D341Med (cell line): ENCODE results near the gene SCAMP5.

Experiments
- DNase-seq: peaks from one replicate; pipeline ENCODE4 v3.0.0; 2012; ENCODE audit warnings: low spot score

Gene SCAMP5

GRCh38 chr15:75023181-75023871 is 28.0 kb downstream of the SCAMP5 start, which contains the start of gene PPCDC:
Gene PPCDC, plus strand, starts transcription at chr15:75023590. Its CDS starts 4,729 bp downstream, at chr15:75028319.
- peak; percentile 99 for DNase-seq

DNA sequence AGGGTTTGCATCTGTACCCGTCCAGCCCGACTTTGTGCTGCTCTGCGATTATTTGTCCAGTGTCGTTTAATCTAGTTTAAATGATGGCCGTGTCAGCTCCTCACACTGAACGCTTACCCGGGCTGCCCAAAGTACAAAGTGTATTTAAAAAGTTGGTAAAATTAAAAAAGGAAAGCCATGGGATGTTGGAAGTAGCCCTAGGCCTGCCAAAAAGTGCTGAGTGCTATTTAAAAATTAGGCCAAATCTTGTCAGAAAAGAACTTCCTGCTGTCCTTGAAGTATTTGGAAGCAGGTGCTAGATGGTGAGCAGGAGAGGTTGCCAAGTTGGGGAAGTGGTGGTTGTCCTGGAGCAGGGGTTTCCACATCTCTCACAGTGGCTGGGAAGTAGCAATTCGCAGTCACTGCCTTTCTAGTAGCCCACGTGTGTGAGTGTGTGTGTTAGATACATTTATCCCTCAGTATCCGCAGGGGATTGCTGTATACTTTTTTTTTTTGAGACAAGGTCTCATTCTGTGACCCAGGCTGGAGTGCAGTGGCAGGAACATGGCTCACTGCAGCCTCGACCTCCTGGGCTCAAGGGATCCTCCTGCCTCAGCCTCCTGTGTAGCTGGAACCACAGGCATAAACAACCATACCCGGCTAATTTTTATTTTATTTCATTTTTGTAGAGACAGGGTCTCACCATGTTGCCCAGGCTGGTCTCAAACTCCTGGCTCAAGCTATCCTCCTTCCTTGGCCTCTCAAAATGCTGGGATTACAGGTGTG is 28.7 kb downstream of the SCAMP5 start:
- no peak for DNase-seq

DNA sequence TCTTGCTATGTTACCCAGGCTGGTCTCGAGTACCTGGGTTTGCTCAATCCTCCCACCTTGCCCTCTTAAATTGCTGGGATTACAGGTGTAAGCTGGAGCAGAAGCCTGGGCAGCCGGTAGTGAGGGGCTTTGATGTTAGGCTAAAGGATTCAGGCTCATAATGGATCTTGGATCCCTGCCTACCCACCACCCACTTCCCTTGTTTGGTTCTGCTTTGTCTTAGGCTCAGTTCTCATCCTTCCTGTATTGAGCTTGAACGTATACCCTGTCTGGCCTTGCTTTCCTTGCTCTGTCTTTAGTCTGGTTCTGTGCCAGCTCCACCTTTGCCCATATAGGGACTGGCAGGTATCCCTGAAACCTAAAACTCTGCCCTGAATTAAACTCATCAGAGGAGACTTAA is 29.7 kb downstream of the SCAMP5 start:
- DNase-seq, result no peak

DNA sequence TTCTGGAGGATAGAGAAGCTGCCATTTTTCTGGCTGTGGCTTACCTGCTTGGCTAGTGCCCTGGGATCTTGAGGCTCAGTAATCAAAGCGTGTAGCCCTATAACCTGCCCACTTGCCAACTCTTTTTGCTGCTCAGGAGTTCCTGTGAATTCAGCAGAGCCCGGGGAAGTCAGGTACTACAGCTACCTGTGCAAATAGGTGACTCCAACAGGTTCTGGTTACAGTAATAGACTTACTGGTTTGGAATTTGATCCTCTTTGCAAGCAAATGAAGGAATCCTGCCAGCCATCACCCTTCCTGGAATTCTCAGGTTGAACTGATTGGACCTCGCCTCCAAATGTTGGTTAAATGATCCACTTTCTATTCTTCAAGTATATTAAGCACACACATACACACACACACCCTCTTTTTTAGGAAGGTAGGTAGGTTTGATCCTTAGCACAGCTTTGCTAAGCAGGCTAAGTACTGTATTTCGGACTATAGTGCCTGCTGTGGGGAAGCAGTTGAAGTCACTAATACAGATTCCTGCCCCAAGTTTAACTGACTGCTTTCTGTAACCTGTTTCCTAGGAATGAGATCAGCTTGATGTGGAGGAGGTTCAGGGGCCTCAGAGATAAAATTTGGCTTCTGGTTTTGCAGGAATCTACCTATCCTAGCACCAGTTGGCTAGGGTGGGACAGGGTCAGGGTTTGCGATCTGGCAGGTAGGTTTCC is 30.3 kb downstream of the SCAMP5 start:
- DNase-seq, result no peak

DNA sequence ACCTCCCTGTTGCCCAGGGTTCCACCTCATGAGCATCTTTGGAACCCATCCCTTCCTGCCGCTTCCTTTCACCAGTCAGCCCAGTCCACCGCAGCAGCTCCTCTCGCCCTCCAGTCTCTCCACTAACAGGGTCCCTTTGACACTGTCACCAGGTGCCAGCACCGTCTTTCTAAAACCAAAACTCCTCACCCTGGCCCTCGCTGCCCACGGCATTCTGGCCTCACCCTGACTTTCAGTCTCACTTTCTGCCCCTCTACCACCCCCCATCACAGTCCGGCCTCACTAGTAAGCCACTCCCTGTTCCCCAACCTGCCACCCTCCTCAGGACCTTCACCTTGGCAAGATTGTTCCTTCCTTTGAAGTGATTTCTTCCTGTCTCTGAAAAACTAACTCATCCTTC is 32.2 kb downstream of the SCAMP5 start:
- DNase-seq, result no peak

DNA sequence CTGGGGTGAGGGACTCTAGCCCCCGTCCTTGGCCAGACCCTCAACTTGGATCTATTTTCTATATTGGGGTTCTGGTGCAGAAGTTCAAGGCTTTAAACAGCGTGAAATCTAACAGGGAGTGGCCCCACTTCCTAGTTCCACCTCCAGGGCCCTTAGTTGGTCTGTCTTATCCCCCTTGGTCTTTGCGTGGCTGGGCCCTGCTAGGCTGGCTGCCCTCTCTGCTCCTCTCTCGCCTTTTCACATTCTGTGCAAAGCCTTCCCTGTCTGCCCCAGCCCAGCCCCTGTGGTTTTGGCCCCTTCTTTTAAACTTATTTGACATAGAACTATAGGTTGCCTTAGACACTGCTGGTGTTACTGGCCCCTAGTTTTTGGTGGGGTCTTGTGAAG is 33.6 kb downstream of the SCAMP5 start:
- DNase-seq, result no peak

DNA sequence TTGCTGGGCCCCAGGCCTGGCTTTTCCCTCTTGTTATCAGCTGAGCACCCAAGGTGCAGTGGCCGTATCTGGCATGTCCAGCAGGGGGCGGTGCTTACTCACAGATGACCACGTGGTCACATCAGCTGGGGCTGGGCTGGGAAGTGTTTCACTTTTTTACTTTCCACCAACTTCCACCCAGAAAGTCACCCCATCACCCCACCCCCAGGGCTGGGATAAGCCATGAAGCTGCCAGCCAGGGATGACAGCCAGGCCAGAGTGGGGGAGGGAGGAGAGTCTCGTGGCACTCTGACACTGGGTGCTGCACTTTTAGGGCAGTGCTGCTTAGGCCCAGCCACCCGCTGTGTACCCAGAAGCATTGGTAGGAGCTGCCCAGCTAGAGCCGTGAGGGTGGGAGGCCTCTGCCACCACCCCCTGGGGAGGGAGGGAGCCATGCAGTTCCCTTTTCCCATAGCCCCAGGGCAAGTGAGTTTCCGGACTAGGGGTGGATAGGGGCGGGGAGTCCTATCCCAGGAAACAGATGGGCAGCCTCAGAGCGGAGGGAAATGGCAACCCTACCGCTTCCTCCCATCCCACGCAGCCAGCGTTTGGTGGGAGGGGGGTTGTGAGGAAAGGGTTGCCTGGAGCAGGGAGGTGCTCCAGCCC is 34.1 kb downstream of the SCAMP5 start:
- peak; percentile 87 for DNase-seq

GRCh38 chr15:75030023-75030413 is 34.7 kb downstream of the SCAMP5 start:
- DNase-seq, result no peak

DNA sequence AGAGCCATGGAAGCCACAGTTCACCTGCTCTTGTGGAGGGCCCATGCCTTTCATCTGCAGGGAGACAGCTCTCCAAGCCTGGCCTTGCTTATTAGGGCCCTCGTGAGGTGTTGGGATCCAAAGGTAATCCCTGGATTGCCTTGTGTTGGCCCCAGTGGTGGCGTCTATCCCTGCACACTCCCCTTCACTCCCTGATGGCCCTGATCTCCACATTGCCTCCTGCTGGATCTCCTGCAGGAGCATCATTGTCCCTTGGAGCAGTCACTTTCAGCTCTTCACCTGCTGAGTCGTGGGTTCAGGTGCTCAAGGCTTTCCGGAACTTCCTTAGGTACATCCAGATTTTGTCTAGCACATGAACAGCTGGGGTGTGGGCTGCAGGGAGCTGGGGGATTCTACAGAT is 35.1 kb downstream of the SCAMP5 start:
- DNase-seq, result no peak

DNA sequence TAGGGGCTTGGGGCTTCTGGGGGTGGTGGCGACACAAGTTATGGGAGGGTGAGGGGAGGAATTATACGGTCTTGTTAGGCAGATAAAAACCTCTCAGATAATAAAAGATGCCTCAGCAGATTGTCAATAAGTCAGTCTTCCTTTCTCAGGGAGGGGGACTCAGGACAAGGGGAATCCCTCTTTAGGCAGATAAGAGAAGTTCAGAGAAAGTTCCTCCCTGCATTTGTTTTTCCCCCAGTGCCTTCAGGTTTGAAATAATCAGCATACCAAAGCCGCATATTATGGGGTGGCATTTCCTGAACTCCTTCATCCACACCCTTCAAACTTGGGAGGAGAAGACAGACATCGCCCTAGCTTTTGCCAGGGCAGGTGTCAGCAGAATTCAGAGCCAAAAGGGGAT is 36.5 kb downstream of the SCAMP5 start:
- no peak for DNase-seq

DNA sequence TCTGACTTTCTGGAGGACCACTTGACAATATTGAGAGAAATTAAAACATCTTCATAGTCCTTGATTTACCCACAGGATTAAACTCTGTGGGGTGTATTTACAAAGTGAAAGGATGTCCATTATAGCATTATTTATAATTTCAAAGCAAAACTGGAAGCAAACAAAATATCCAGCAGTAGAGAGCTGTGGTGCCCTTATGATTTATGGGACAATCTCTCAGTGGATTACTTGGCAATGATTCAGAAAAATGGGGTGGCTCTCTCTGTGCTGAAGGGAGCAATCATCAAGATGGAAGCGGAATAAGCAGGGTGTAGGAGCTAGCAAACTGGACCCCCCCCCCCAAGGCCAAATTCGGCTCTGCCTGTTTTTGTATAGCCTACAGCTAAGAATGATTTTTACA is 37.0 kb downstream of the SCAMP5 start:
- DNase-seq, result no peak

DNA sequence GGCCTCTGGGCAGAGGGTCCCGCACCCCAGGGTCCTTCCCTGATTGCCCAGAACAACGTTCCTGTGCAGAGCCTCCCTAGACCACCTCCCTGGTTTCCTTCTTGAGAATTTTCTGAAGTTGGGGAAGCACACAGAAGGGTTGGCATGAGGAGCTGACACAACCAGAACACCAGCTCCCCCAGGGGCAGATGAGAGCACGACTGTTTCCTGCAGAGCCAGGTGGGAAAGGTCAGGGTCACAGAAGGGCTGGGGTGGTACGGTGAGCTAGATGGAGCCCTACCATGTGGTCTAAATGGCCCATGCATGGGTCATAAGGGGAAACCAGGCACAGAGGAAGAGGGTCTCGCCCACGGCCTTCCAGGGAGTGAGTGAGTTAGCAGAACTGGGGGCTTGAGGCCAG is 38.4 kb downstream of the SCAMP5 start:
- no peak for DNase-seq

- no peak for DNase-seq
Measured at GRCh38 chr15:75034615-75035014, 39.3 kb downstream of the SCAMP5 start.

DNA sequence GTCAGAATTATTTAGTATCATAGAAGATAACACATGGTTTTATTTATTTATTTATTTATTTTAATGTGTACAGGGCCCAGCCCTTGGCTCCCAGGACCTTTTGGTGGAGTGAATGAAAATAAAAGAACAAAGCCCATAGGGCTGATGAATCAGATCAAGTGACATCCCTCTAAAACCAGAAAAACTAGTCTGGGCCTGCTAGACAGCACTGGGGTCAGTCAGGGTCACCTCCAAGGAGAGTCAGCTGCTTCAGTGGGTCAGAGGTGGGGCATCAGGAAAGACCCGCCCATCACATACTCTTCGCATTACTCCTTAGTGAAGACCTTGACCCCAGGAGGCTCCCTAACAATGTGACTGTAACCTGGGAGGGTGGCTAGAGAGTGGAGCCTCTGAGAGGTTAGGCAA is 40.9 kb downstream of the SCAMP5 start:
- DNase-seq, result no peak

DNA sequence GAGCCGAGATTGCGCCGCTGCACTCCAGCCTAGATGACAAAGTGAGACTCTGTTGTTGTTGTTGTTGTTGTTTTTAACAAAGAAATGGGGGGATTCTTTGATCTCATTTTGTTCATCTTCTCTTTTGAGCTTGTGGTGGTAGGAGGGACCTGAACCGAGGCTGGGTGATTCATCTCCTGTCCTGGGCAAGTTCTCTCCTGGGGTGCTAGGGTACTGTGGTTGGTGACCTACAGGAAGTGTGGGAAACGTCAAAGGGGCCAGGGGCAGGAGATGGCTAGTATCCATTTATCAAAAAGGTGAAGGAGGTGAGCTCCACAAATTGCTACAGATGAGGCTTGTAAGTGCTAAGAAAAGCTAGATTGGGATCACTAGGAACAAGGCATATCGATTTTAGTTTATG is 42.3 kb downstream of the SCAMP5 start:
- no peak for DNase-seq

DNA sequence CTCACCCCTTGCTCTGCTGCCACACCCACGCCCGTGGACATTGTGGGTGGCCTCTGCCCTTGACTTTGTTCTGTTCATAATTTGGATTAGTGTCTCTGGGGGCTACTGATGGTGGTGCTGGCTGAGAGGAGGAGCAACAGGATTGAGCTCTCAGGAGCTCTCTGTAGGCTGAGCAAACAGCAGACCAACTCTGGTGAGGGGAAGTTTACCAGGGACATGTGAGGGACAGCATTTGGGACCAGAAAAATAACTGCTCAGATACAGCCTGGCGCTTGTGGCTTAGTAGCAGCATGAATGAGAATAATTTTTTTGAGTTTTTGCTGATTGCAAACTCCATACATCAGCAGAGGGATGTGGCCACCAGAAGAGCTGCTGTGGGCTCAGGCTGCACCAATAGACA is 42.9 kb downstream of the SCAMP5 start:
- DNase-seq, result no peak

DNA sequence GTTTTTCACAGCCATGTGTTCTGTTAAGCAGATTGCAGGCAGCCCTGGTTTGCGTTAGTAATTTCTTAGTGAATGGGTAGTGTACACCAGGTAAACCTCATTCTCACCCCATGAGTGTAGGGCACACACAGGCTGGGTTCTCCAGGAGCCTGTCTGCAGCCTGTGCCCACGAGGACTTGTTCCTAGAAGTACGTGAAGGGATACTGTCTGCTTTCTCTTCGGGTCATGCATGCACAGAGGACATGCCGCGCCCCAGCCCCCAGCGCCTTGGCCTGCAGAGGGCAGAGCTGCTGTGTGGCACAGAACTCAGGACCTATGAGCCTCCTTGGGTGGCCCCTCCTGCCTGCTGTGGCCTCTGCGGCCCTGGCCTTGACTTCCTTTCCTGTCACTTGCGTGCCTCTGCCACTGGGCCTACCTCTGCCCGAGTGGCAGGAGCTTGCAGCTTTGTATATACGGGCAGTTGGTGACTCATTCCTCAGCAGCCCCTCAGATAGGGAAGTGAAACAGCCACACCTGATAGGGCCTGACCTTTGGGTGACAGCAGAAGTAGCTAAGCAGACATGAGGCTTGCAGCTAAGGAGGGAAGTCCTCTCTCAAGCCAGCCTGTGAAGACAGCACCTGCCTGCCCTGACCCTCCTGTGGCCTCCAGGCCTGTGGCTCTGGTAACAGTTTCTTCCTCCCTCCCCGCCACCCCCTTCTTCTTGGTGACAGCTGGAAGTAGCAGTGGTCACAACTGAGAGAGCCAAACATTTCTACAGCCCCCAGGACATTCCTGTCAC is 47.6 kb downstream of the SCAMP5 start:
- DNase-seq, result peak; percentile 70

- no peak for DNase-seq
Measured at GRCh38 chr15:75043509-75044257, 48.3 kb downstream of the SCAMP5 start.

- DNase-seq, result no peak
Measured at GRCh38 chr15:75044258-75044878, 49.0 kb downstream of the SCAMP5 start.

DNA sequence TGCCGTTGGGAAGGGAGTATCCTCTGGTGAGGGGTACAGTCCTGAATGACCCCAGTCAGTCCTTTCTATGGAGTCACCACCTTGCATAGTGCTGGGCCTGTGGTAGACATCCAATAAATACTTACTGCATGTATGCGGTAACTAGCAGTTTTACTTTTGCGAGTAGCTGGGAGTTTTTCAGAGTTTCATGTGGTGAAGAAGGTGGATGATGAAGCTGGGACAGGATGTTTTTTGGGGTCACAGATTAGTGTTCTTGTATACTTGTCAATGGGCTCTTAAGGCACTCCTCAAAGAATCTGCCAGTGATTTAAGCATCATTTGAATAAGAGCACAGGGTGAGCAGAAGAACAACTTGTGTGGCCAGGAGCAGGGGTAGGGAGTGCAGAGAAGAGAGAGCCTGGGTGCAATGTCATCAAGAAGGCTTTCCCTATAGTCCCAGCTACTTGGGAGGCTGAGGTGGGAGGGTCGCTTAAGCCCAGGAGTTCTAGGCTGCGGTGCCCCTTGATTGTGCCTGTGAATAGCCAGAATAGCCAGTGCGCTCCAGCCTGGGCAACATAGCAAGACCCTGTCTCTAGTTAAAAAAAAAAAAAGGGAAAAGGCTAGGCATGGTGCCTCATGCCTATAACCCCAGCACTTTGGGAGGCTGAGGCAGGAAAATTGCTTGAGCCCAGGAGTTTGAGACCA is 50.1 kb downstream of the SCAMP5 start:
- DNase-seq, result no peak
